ENCODE results near the gene NAT9. TPM values are rescaled to one million over a fixed set of nuclear protein-coding genes. Genes with fewer than 3 reads are reported as not detected.

NAT9 gene
- total RNA-seq, 1 experiment from 2014 or later: 63.5 TPM

GRCh38 chr17:74801896-74802295 is 25.8 kb upstream of the NAT9 start:
- H2AK5ac ChIP-seq (ENCODE audit: insufficient read length, low read length): no peak overlapping the region
- H2BK12ac ChIP-seq (ENCODE audit: insufficient read length, low read depth, low read length): no peak overlapping the region
- no peak overlapping the region for H2AFZ ChIP-seq (ENCODE audit: low read length)
- no peak overlapping the region for H3K23ac ChIP-seq (ENCODE audit: insufficient read length, low read depth, low read length)
- H3K56ac ChIP-seq (ENCODE audit: insufficient read length, low read depth, low read length): no peak overlapping the region
- no peaks in the 10 kb centered on the region for H3K9me3 Mint-ChIP-seq
- WGBS (ENCODE audit: extremely low coverage, insufficient read length, low lambda C conversion rate): no CpG with 5 or more reads among the region's 8 CpGs
- no peak overlapping the region for H3K9ac ChIP-seq (ENCODE audit: extremely low read depth, insufficient read length, low read length)
- H4K5ac ChIP-seq (ENCODE audit: insufficient read length, low read depth, low read length): no peak overlapping the region
- no peaks in the 10 kb centered on the region for H3K9me3 ChIP-seq (ENCODE audit: control insufficient read depth, low read depth, low read length)
- H3K27ac Mint-ChIP-seq: peak overlapping the region in 1 of 3 experiments; percentile 19; a peak in 1 of 7 replicates
- no peak overlapping the region for H3K4me2 ChIP-seq (ENCODE audit: insufficient read depth, insufficient read length, low read length)
- no peaks in the 10 kb centered on the region for H3K79me2 ChIP-seq (ENCODE audit: insufficient read depth, low read length)
- no peak overlapping the region for H4K8ac ChIP-seq (replicated peaks; ENCODE audit: insufficient read length, low read depth, low read length)
- no peak overlapping the region for H4K91ac ChIP-seq (ENCODE audit: insufficient read length, low read depth, low read length)
- no peak overlapping the region for H3K14ac ChIP-seq (ENCODE audit: insufficient read depth, low read length)
- no peaks in the 10 kb centered on the region for H3K23me2 ChIP-seq (ENCODE audit: insufficient read length, low read depth, low read length, poor library complexity, severe bottlenecking)
- H3K27me3 Mint-ChIP-seq (ENCODE audit: low read depth): peaks cover 1% of the 10 kb centered on the region; the same call in 1 of the 2 replicates
- H3K27me3 ChIP-seq (ENCODE audit: insufficient read depth, low read length): no peaks in the 10 kb centered on the region
- no peak overlapping the region for H3K18ac ChIP-seq (ENCODE audit: insufficient read length, low read depth, low read length)
- TF ChIP-seq CTCF (conservative IDR thresholded peaks at IDR 0.05): no peak
- no peak overlapping the region for H2BK5ac ChIP-seq (ENCODE audit: insufficient read length, low read length)
- H3T11ph ChIP-seq (ENCODE audit: low read length): no peak overlapping the region
- no peak overlapping the region for H2BK15ac ChIP-seq (ENCODE audit: low read depth, low read length)
- no peak overlapping the region for H3K4ac ChIP-seq (ENCODE audit: low read depth, low read length)
- no peak overlapping the region for H3K27ac ChIP-seq (ENCODE audit: insufficient read length, low read depth, low read length)
- DNase-seq: no peak
- no peaks in the 10 kb centered on the region for H4K20me1 ChIP-seq (ENCODE audit: control insufficient read depth, insufficient read depth, insufficient read length)
- no peak overlapping the region for H2BK20ac ChIP-seq (ENCODE audit: low read depth, low read length, poor library complexity, severe bottlenecking)
- H3K4me1 ChIP-seq (ENCODE audit: insufficient read depth, low read length): no peaks in the 10 kb centered on the region
- H3K4me3 Mint-ChIP-seq: no peak overlapping the region
- H3K36me3 Mint-ChIP-seq (ENCODE audit: insufficient read depth in 1 of 3, low read depth in 3 of 3): peaks cover 8 to 35% (median 23%) of the 10 kb centered on the region in 3 experiments; a peak in 5 of 7 replicates
- H3K79me1 ChIP-seq (ENCODE audit: insufficient read depth, low read depth, low read length, poor library complexity, severe bottlenecking): no peaks in the 10 kb centered on the region
- H2BK120ac ChIP-seq (ENCODE audit: low read depth, low read length, poor library complexity, severe bottlenecking): no peak overlapping the region
- no peaks in the 10 kb centered on the region for H3K4me1 Mint-ChIP-seq
